Measurements from ENCODE around the gene NEGR1.

DNA sequence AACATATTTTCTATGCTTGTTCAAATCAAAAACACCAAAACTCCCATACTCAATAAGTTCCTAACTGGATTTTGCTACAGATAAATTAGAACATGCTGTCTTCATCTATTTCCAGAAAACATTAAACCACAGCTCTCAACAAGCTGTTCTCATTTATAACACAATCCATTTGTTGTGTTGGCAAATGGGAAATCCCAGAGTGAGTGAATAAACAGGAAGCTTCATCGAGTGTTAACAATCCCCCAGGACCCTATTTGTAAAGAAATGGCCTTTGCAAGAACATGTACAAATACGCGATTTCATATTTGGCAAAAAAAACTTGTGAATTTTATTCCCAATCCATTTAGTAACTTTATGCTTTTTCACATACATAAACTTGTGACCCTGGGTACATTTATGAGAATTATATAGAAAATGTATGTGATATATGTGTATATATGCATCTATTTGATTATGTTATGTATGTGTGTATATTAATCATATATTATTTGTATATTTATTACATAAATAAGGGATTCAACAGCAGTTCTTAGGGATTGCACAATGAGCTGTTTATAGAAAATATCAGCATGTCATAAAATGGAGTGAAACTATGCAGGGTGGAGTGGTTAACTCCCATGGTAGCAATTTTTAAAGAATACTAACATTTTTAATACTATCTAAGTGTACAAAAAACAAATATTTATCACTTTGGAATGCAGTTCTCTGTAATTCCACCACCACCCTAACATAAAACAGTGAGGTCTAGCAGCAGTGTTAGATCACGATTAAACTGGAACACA lies 160.0 kb downstream of the NEGR1 start:
- TF ChIP-seq, protein P1, sequence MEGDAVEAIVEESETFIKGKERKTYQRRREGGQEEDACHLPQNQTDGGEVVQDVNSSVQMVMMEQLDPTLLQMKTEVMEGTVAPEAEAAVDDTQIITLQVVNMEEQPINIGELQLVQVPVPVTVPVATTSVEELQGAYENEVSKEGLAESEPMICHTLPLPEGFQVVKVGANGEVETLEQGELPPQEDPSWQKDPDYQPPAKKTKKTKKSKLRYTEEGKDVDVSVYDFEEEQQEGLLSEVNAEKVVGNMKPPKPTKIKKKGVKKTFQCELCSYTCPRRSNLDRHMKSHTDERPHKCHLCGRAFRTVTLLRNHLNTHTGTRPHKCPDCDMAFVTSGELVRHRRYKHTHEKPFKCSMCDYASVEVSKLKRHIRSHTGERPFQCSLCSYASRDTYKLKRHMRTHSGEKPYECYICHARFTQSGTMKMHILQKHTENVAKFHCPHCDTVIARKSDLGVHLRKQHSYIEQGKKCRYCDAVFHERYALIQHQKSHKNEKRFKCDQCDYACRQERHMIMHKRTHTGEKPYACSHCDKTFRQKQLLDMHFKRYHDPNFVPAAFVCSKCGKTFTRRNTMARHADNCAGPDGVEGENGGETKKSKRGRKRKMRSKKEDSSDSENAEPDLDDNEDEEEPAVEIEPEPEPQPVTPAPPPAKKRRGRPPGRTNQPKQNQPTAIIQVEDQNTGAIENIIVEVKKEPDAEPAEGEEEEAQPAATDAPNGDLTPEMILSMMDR (IDR thresholded peaks at IDR 0.05), result no peak
- TF ChIP-seq POLR2A (IDR thresholded peaks at IDR 0.05), result no peak
- TF ChIP-seq POLR2AphosphoS5 (IDR thresholded peaks at IDR 0.05), result peak; percentile 14 to 54 (median 46)
